K562 (cell line): Measurements from ENCODE around the gene HES3. TPM values are rescaled to one million over a fixed set of nuclear protein-coding genes. Genes with fewer than 3 reads are reported as not detected.

Source experiments
- CXXC5 ChIP-seq: fragments of 250-450 bp; sonication (Bioruptor Pico); IDR thresholded peaks from 2 replicates; pipeline ENCODE4 v1.8.0; 2022; ENCODE audit warnings: inconsistent platforms, mild to moderate bottlenecking, moderate library complexity
- FOXP1 ChIP-seq: sonication (generic); formaldehyde crosslinking; IDR thresholded peaks from 2 replicates; pipeline ENCODE4 v1.8.0; 2022; ENCODE audit warnings: mild to moderate bottlenecking, missing genetic modification reagents
- NONO ChIP-seq, 2 experiments: fragments of 200-400 bp in 1 of 2; fragments of 450-650 bp in 1 of 2; formaldehyde crosslinking in 1 of 2; IDR thresholded peaks; 2 replicates each; pipeline ENCODE4 v1.6.1; 2017; ENCODE audit warnings: low read depth in 2 of 2, mild to moderate bottlenecking in 2 of 2, moderate library complexity in 2 of 2, low read length in 1 of 2
- NR3C1 ChIP-seq: sonication (generic); formaldehyde crosslinking; IDR thresholded peaks from 2 replicates; pipeline ENCODE4 v1.8.1; 2022; ENCODE audit warnings: missing genetic modification reagents
- TRIM24 ChIP-seq, 2 experiments: fragments of 450-650 bp; IDR thresholded peaks; 2 replicates each; pipeline ENCODE4 v1.6.1; 2016
- ZBTB7A ChIP-seq: IDR thresholded peaks from 2 replicates; pipeline ENCODE4 v1.6.1; 2011; ENCODE audit warnings: low read depth, mild to moderate bottlenecking, low read length, moderate library complexity, borderline replicate concordance; ENCODE audit not compliant: control insufficient read depth
- ZC3H8 ChIP-seq: fragments of 450-650 bp; IDR thresholded peaks from 2 replicates; pipeline ENCODE4 v1.6.1; 2017
- ZNF778 ChIP-seq: fragments of 450-650 bp; formaldehyde crosslinking; IDR thresholded peaks from 2 replicates; pipeline ENCODE4 v1.4.0; 2020; ENCODE audit warnings: mild to moderate bottlenecking, moderate library complexity
- polyA plus RNA-seq, 8 experiments: library from polyadenylated mRNA; depleted of rRNA in 4 of 8; stranded (reverse) in 5 of 8; unstranded in 3 of 8; fragments of >200 nt; fragmentation: Nextera tagmentation in 2 of 8; fragmentation: Illumina TruSeq in 1 of 8; extraction: Ambion mirVana in 2 of 8; extraction: Trizol in 1 of 8; gene quantifications; 2 replicates each; pipeline versions ENCODE4 v1.2.1 to v1.2.3, GENCODE V29; 2011 to 2014; ENCODE audit warnings: inconsistent platforms in 1 of 8, missing spikeins in 1 of 8
- total RNA-seq, 7 experiments: library from RNA; depleted of rRNA in 6 of 7; stranded (reverse); fragments of >200 nt in 6 of 7; fragmentation: Illumina TruSeq in 2 of 7; extraction: Trizol in 2 of 7; gene quantifications; 2 replicates each; pipeline versions ENCODE4 v1.2.1 to v1.2.3, GENCODE V29; 2011 to 2021; ENCODE audit warnings: low replicate concordance in 1 of 7
- TF ChIP-seq, protein P1 (sequence below), 2 experiments: IDR thresholded peaks; 2 replicates each; pipeline ENCODE4 v1.6.1; 2012; ENCODE audit warnings: improper control_type of control experiment in 2 of 2, low read depth in 2 of 2, low read length in 2 of 2, borderline replicate concordance in 1 of 2
- TF ChIP-seq, protein P2 (sequence below): sonication (generic); formaldehyde crosslinking; IDR thresholded peaks from 2 replicates; pipeline ENCODE4 v1.8.0; 2022; ENCODE audit warnings: mild to moderate bottlenecking, missing genetic modification reagents
- TF ChIP-seq, protein P3 (sequence below), 2 experiments: fragments of 450-650 bp; conservative IDR thresholded peaks; 2 replicates each; pipeline ENCODE4 v1.6.1; 2017; ENCODE audit warnings: mild to moderate bottlenecking in 2 of 2, moderate library complexity in 2 of 2

The HES3 gene
- total and polyA plus RNA-seq, 9 of the 15 experiments (the other 6 are each of a cell fraction or from before 2014, with no cell fraction given), result not detected

DNA sequence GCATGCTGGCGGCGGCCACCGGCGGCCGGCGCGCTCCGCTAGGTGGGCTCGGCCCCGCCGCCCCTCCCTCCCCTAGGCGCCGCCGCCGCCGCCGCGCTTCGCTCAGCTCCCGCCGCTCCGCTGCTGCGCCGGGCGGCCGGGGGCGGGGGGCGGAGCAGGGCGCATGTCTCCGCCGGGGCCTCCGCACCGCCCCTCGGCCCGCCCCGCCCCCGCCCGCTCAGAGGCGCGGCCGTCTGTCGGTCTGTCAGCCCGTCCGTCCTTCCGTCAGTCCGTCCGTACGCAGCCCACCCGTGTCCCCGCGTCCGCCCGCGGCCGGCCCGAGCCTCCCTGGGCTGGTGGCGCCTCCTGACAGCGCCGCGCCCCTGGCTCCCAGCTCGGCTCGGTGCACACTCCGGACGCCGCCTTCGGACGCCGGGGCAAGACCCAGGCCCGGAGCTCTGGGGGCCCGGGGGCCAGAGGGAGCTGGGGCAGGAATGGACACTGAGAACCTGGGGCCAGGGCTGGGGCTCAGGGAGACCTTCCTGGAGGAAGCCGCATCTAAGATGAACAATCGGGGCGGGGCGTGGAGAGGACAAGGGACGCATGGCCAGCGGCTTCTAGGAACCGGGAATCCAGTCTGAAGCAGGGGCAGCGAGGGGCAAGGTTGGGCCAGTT is 17.1 kb downstream of the HES3 start, which contains the start of gene GPR153 (continued):
- TF ChIP-seq, protein P1, sequence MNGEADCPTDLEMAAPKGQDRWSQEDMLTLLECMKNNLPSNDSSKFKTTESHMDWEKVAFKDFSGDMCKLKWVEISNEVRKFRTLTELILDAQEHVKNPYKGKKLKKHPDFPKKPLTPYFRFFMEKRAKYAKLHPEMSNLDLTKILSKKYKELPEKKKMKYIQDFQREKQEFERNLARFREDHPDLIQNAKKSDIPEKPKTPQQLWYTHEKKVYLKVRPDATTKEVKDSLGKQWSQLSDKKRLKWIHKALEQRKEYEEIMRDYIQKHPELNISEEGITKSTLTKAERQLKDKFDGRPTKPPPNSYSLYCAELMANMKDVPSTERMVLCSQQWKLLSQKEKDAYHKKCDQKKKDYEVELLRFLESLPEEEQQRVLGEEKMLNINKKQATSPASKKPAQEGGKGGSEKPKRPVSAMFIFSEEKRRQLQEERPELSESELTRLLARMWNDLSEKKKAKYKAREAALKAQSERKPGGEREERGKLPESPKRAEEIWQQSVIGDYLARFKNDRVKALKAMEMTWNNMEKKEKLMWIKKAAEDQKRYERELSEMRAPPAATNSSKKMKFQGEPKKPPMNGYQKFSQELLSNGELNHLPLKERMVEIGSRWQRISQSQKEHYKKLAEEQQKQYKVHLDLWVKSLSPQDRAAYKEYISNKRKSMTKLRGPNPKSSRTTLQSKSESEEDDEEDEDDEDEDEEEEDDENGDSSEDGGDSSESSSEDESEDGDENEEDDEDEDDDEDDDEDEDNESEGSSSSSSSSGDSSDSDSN (IDR thresholded peaks at IDR 0.05; ENCODE audit: borderline replicate concordance in 1 of 2, low read depth in 2 of 2, low read length in 2 of 2), result peak; percentile 8 to 71; a peak in 1 of 4 replicates
- TF ChIP-seq ZC3H8 (no peak), CXXC5 (peak; percentile 64), NR3C1 (CRISPR knock-in tag) (no peak), NONO (IDR thresholded peaks at IDR 0.05; ENCODE audit: low read depth in 2 of 2, low read length in 1 of 2) (peak in 1 of 2 experiments; percentile 13; a peak in 1 of 4 replicates), ZBTB7A (peak; percentile 65; the same call in 1 of the 2 replicates), FOXP1 (CRISPR knock-in tag) (no peak), ZNF778 (CRISPR knock-in tag) (no peak), TRIM24 (IDR thresholded peaks at IDR 0.05) (0 out of 4 replicates have a peak, but pooled peaks of 1 of the 2 experiments have one; percentile 9)
- TF ChIP-seq, protein P2, sequence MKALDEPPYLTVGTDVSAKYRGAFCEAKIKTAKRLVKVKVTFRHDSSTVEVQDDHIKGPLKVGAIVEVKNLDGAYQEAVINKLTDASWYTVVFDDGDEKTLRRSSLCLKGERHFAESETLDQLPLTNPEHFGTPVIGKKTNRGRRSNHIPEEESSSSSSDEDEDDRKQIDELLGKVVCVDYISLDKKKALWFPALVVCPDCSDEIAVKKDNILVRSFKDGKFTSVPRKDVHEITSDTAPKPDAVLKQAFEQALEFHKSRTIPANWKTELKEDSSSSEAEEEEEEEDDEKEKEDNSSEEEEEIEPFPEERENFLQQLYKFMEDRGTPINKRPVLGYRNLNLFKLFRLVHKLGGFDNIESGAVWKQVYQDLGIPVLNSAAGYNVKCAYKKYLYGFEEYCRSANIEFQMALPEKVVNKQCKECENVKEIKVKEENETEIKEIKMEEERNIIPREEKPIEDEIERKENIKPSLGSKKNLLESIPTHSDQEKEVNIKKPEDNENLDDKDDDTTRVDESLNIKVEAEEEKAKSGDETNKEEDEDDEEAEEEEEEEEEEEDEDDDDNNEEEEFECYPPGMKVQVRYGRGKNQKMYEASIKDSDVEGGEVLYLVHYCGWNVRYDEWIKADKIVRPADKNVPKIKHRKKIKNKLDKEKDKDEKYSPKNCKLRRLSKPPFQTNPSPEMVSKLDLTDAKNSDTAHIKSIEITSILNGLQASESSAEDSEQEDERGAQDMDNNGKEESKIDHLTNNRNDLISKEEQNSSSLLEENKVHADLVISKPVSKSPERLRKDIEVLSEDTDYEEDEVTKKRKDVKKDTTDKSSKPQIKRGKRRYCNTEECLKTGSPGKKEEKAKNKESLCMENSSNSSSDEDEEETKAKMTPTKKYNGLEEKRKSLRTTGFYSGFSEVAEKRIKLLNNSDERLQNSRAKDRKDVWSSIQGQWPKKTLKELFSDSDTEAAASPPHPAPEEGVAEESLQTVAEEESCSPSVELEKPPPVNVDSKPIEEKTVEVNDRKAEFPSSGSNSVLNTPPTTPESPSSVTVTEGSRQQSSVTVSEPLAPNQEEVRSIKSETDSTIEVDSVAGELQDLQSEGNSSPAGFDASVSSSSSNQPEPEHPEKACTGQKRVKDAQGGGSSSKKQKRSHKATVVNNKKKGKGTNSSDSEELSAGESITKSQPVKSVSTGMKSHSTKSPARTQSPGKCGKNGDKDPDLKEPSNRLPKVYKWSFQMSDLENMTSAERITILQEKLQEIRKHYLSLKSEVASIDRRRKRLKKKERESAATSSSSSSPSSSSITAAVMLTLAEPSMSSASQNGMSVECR (CRISPR knock-in tag), result peak; percentile 33; the same call in 1 of the 2 replicates
- TF ChIP-seq, protein P3, sequence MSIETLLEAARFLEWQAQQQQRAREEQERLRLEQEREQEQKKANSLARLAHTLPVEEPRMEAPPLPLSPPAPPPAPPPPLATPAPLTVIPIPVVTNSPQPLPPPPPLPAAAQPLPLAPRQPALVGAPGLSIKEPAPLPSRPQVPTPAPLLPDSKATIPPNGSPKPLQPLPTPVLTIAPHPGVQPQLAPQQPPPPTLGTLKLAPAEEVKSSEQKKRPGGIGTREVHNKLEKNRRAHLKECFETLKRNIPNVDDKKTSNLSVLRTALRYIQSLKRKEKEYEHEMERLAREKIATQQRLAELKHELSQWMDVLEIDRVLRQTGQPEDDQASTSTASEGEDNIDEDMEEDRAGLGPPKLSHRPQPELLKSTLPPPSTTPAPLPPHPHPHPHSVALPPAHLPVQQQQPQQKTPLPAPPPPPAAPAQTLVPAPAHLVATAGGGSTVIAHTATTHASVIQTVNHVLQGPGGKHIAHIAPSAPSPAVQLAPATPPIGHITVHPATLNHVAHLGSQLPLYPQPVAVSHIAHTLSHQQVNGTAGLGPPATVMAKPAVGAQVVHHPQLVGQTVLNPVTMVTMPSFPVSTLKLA (conservative IDR thresholded peaks at IDR 0.05), result 0 out of 4 replicates have a peak, but pooled peaks of 1 of the 2 experiments have one; percentile 36
